HG03045 (cell line): Measurements from ENCODE around the gene FAH.
A peak's percentile ranks its signal among the peaks of the same experiment; 100 is the strongest.
"Not testable (repeated sequence)": the region's sequence is repeated elsewhere in the genome, so short reads cannot be mapped to it uniquely, and the experiment has no call there.

Source experiments
- ATAC-seq: cut with Tn5 transposase; IDR thresholded peaks from one replicate; pipeline ENCODE4 v1.9.1; 2021; ENCODE audit warnings: mild to moderate bottlenecking, moderate library complexity; ENCODE audit not compliant: unreplicated experiment

The FAH gene

GRCh38 chr15:80151148-80151547 lies 1.7 kb upstream of the FAH start:
- ATAC-seq: no peak

GRCh38 chr15:80151576-80151975 lies 1.2 kb upstream of the FAH start:
- no peak for ATAC-seq

DNA sequence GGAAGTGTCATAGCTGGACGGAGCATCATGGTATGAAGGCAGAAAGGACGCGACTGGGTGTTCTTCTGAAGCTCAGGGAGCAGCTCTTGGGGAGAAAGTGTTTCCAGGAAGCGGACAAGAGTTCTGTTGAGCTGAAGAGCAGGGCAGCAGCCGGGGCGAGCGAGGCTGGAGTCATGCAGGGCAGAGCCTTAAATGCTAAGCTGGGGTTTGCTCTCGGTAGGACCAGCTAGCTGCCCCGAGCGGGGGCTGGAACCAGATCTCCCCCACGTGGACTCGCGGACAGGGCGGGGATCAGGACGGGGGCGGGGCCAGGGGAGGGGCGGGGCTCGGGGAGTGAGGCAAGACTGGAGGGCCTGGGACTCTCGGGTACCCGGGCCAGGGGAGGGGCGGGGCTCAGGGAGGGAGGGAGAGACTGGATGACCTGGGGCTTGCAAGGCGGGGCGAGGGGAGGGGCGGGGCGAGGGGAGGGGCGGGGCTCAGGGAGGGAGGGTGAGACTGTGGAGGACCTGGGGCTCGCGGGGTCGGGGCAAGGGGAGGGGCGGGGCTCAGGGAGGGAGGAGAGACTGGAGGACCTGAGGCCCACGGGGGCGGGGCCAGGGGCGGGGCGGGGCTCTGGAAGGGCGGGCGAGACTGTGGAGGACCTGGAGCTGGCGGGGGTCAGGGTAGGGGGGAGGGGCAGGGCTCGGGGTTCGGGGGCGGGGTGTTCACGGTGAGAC lies 461 bp upstream of the FAH start:
- ATAC-seq: peak; percentile 48

DNA sequence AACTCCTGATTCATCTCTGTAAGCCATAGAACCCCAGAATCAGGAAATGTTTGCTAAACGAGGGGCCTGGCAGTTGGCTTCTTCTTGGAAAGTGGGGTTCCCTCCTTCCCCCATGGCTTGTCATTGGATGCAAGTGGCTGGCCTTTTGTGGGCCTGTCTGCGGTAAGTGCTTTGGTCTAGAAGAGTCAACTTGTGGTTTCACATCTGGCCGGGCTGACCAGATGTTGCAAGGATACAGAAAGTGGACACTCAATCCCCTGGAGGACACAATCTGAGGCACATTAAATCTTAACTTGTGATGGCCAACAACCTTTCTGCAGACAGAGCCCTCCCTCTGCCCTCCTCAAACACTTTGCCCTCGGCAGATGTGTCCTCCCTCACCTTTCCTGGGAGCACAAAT lies 1.1 kb downstream of the FAH start:
- ATAC-seq: no peak

DNA sequence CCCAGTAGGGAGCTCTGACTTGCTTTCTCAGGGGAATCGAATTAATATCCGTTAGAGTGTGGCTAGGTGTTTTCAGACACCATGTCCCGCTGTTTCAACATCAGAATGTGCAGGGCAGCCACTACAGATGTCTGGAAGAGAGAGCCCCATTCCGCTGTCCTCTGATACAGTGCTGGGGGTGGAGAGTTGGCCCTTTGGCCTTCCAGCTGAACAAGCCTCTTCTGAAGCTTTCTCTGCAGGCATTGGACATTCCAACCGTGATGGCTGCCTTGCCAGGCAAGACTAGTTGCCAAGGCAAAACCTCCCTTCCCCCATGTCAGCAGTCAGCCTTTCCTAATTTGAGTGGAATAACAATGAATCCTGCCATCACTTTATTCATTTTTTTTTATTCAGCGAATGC lies 1.5 kb downstream of the FAH start:
- no peak for ATAC-seq

- no peak for ATAC-seq
These were observed 2.2 kb downstream of the FAH start for GRCh38 chr15:80155001-80155377.

DNA sequence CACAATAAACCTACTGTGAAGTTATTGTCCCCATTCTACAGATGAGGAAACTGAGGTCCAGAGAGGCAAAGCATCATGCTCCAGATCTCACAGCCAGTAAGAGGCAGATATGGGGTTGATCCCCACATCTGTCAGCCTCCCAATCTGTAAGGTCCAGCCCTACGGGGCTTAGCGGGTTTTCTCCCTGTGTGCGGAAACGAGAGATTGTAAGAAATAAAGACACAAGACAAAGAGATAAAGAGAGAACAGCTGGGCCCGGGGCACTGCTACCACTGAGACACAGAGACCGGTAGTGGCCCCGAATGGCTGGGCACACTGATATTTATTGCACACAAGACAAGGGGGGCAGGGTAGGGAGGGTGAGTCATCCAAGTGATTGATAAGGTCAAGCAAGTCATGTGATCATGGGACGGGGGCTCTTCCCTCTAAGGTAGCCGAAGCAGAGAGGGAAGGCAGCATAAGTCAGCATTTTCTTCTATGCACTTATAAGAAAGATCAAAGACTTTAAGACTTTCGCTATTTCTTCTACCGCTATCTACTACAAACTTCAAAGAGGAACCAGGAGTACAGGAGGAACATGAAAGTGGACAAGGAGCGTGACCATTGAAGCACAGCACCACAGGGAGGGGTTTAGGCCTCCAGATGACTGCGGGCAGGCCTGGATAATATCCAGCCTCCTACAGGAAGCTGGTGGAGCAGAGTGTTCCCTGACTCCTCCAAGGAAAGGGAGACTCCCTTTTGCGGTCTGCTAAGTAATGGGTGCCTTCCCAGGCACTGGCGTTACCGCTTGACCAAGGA lies 2.8 kb downstream of the FAH start:
- ATAC-seq: not testable (repeated sequence)

DNA sequence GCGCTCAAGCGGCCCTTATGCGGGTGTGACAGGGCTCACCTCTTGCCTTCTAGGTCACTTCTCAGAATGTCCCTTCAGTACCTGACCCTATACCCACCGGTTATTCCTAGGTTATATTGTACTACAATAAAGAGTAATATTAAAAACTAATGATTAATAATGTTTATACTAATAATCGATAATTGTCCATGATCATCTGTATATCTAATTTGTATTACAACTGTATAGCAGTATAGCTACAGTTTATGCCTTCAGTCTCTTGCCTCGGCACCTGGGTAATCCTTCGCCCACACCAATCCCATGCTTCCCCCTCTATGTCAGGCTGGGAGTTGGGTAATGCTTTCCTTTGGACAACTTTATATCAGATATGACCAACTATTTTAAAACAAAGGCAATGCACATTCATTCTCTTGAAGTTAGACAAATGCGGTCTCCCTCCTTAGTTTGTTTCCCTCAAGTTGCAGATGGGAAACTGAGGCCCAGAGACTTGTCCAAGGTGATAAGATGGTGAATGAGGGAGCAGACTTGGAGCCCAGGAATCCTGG lies 3.4 kb downstream of the FAH start:
- no peak for ATAC-seq

DNA sequence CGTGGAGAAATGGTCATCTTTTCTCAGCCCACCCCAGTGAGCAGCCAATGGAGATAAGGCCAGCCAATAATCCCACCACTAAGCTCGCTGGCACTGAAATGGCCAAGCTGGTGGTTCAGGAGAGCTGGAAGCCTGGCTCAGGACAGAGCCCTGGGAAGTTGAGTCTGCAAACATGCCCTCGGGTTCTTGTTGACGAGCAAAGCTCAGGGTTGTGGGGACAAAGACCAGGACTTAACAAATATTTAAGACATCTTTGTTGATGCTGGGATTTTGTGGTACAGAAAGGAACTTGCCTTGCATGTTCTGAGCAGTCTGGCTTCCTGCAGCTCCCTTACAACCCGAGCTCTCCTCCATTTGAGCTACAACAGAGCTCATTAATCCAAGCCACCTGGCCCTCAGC lies 4.4 kb downstream of the FAH start:
- no peak for ATAC-seq

DNA sequence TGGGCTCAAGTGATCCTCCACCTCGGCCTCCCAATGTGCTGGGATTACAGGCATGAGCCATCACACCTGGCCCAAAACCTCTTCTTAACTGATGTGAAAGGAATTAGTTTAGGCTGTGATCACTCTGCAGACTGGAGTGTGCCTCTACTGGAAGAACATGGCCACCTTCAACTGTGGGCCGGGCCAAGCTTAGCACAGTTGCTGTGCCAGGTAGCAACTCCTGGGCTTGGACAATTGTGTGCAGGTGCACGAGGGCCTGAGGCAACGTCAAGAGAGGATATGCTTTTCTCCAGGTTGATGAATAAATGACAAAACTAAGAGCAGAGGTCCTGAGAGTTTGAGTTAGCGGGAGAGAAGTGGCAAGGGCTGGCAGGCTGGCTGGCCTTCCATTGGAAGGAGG lies 6.5 kb downstream of the FAH start:
- ATAC-seq: no peak

- ATAC-seq: no peak
These were observed 7.2 kb downstream of the FAH start for GRCh38 chr15:80159811-80160569.

GRCh38 chr15:80160570-80161156 lies 7.9 kb downstream of the FAH start:
- no peak for ATAC-seq

- ATAC-seq: no peak
These were observed 8.7 kb downstream of the FAH start for GRCh38 chr15:80161468-80162016.

DNA sequence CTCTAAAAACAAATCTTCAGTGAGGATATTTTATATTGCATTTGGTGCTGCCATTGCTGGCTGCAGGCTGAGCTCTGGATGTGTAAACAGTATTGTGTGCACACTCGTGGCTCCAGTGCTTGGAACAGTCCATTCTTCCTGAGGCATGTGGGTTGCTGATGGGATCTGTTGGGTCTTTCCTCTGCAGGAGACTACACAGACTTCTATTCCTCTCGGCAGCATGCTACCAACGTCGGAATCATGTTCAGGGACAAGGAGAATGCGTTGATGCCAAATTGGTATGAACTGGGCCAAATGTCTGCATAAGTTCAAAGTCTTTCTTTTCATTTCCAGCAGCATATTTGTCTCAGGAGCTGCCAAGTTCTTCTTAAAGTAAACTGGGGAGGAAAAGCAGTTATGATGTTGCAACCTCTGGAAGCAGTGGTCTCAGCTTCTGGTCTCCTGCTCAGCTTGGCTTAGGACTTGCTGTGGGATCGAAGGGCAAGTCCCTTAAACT lies 9.3 kb downstream of the FAH start:
- no peak for ATAC-seq

GRCh38 chr15:80163217-80163616 lies 10.4 kb downstream of the FAH start:
- no peak for ATAC-seq

GRCh38 chr15:80163897-80164296 lies 11.1 kb downstream of the FAH start:
- no peak for ATAC-seq

DNA sequence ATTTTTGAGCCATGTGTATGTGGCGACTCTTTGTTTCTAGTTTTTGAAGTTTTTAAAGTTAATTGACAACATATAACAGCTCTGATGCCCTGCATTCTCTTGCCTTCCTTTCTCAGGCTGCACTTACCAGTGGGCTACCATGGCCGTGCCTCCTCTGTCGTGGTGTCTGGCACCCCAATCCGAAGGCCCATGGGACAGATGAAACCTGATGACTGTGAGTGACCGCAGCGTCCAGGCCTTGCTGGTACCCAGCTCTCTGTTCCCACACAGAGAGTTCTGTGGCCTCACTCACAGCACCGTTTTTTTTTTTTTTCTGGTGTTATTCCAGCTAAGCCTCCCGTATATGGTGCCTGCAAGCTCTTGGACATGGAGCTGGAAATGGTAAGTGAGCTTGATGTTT lies 15.1 kb downstream of the FAH start:
- no peak for ATAC-seq

DNA sequence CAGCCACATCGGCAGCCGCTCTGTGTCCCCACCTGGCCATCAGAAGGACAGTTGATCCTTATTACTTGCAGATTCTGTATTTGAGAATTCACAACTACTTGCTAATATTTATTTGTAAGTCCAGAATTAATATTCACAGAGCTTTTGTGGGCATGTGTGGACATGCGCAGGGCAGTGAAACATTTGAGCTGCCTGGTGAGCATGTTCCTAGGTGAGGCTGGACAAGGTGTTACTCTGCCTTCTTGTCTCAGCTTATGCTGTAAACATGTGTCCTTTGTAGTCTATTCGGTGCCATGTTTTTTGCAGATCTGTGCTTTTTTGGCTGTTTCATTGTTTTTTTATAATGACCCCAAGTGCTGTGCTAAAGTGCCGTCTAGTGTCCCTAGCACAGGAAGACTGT lies 15.6 kb downstream of the FAH start:
- no peak for ATAC-seq

DNA sequence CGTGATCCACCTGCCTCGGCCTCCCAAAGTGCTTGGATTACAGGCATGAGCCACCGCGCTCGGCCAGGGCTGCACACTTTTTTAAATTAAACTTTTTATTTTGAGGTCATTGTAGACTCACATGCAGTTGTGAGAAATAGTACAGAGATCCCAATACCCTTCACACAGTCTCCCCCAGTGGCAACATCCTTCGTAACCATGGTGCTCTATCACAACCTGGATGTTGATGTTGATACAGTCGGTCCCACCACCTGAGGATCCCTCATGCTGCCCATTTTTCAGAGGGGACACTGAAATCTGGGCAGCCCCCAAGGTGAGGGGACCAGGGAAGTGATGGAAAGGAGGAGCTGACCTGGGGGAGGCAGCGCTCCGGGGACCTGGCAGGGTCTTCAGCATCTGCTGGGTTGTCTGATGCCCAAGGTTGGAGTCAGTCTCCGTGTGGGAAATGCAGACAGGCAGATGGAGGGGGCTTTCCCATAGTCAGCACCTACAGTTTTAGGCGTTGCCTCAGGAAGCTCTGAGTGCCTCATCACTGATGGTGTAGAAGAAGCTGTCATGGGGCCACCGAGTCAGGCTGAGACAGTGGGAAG lies 17.1 kb downstream of the FAH start:
- no peak for ATAC-seq

- ATAC-seq: no peak
These were observed 17.8 kb downstream of the FAH start for GRCh38 chr15:80170596-80170995.
